Measurements from ENCODE around the gene NSUN4.

DNA sequence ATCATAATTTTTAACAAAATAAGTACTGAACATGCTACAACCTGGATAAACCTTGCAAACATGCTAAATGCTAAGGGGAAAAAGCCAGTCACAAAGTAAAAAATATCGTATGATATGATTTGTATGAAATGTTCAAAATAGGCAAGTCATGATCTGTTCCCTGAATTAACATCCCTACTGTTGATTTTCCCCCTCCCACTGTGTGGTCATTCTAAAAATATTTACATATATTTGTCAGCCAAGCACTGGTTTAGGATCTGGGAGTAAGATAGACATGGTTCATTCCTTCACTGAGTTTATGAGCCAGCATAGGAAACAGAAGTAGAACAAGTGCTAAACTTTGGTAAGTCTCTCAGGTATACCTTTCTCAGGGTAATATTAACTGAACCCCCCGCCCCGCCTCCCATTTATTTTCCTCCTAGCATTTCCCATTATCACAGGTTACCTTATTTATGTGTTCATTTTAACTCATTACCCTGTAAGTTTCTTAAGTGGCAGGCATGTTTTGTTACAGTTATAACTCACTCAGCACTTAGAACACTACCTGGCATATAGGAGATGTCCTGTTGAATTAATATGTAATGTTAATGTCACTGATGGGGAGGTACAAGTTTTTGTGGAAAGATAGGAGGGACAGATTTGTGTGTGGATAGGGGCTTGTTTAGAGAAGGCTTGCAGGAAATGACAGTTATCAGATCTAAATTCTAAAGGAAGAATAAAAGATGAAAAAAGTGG, 24.8 kb upstream of the NSUN4 start:
- TF ChIP-seq POLR2A (IDR thresholded peaks at IDR 0.05) (no peak), CTCF (IDR thresholded peaks at IDR 0.05) (no peak)

All from lower leg skin (tissue), 3 donors.